Activated naive CD8-positive, alpha-beta T cell treated with anti-CD3 and anti-CD28 coated beads, Interleukin-2, amount 50 U/mL, for 24 hours (primary cell): ENCODE results near the gene ERRFI1.
"Not testable (repeated sequence)": the region's sequence is repeated elsewhere in the genome, so short reads cannot be mapped to it uniquely, and the experiment has no call there.

Source experiments
- ATAC-seq: fragments of 150-1000 bp; cut with Tn5 transposase; one replicate; pipeline ENCODE4 v1.10.0; 2021
- DNase-seq: peaks from one replicate; pipeline ENCODE4 v3.0.0; 2021
- H3K27ac Mint-ChIP-seq: one replicate; pipeline ENCODE4 v1.8.0; 2021; ENCODE audit warnings: mild to moderate bottlenecking, mixed read lengths
- H3K27me3 Mint-ChIP-seq: one replicate; pipeline ENCODE4 v1.8.0; 2021; ENCODE audit warnings: mixed read lengths
- H3K36me3 Mint-ChIP-seq: one replicate; pipeline ENCODE4 v1.8.0; 2021; ENCODE audit warnings: low read depth, mixed read lengths
- H3K4me1 Mint-ChIP-seq: one replicate; pipeline ENCODE4 v1.8.0; 2021; ENCODE audit warnings: mixed read lengths
- H3K4me3 Mint-ChIP-seq: one replicate; pipeline ENCODE4 v1.8.0; 2021; ENCODE audit warnings: mild to moderate bottlenecking, moderate library complexity, mixed read lengths
- H3K9me3 Mint-ChIP-seq: one replicate; pipeline ENCODE4 v1.8.0; 2021; ENCODE audit warnings: mixed read lengths

ERRFI1 gene

GRCh38 chr1:7963378-7963730 lies 62.8 kb downstream of the ERRFI1 start:
- H3K36me3 Mint-ChIP-seq, result peaks cover 67% of the 10 kb centered on the region
- H3K27ac Mint-ChIP-seq, result peak overlapping the region; percentile 98
- peaks cover 81% of the 10 kb centered on the region for H3K4me1 Mint-ChIP-seq
- not testable (repeated sequence) for DNase-seq, ATAC-seq, H3K9me3 Mint-ChIP-seq, H3K27me3 Mint-ChIP-seq
- H3K4me3 Mint-ChIP-seq, result peak overlapping the region; percentile 99

GRCh38 chr1:7962636-7963377 lies 63.3 kb downstream of the ERRFI1 start:
- peak overlapping the region; percentile 98 for H3K27ac Mint-ChIP-seq
- peak overlapping the region; percentile 99 for H3K4me3 Mint-ChIP-seq
- DNase-seq (no peak), ATAC-seq (no peak)
- H3K27me3 Mint-ChIP-seq, result no peaks in the 10 kb centered on the region
- peaks cover 81% of the 10 kb centered on the region for H3K4me1 Mint-ChIP-seq
- H3K9me3 Mint-ChIP-seq, result no peaks in the 10 kb centered on the region
- H3K36me3 Mint-ChIP-seq, result peaks cover 67% of the 10 kb centered on the region

GRCh38 chr1:7962014-7962335 lies 64.1 kb downstream of the ERRFI1 start:
- Mint-ChIP-seq H3K4me1 (peaks cover 82% of the 10 kb centered on the region), H3K4me3 (peak overlapping the region; percentile 99), H3K36me3 (peaks cover 60% of the 10 kb centered on the region), H3K27me3 (no peaks in the 10 kb centered on the region), H3K27ac (peak overlapping the region; percentile 98), H3K9me3 (no peaks in the 10 kb centered on the region)
- ATAC-seq, result peak; percentile 6
- DNase-seq, result no peak
